AG04450 (cell line): ENCODE results near the gene FOXF2. TPM values are rescaled to one million over a fixed set of nuclear protein-coding genes. Genes with fewer than 3 reads are reported as not detected.
"Not testable (repeated sequence)": the region's sequence is repeated elsewhere in the genome, so short reads cannot be mapped to it uniquely, and the experiment has no call there.

Source experiments
- CTCF ChIA-PET: fragments of 300-600, 350-600 bp; formaldehyde crosslinking; extraction: SDS; loops from one replicate; lab custom pipeline; 2022; ENCODE audit warnings: antibody characterized with exemption, inconsistent platforms; lab: Charles Lee
- POLR2A ChIA-PET: fragments of 350-600 bp; formaldehyde crosslinking; extraction: SDS; loops from one replicate; lab custom pipeline; 2021; ENCODE audit warnings: antibody characterized with exemption, inconsistent platforms; lab: Yijun Ruan, JAX
- DNase-seq: peaks from one replicate; pipeline ENCODE4 v3.0.0-alpha.2; 2011; ENCODE audit warnings: low read depth, low spot score
- H3K27ac ChIP-seq: one replicate; pipeline ENCODE4 v1.5.1; 2012; ENCODE audit warnings: low read depth, low read length, control low read depth
- H3K27me3 ChIP-seq: one replicate; pipeline ENCODE4 v1.6.0; 2012; ENCODE audit warnings: low read length; ENCODE audit not compliant: control insufficient read depth, insufficient read depth
- H3K4me3 ChIP-seq: 2 replicates; pipeline ENCODE4 v1.5.1; 2011; ENCODE audit warnings: mild to moderate bottlenecking, low read depth, low read length, control low read depth
- H3K9me3 ChIP-seq: 2 replicates; pipeline ENCODE4 v1.5.1; 2012; ENCODE audit warnings: low read length; ENCODE audit not compliant: control insufficient read depth, insufficient read depth
- polyA plus RNA-seq: library from polyadenylated mRNA; depleted of rRNA; stranded (reverse); fragments of >200 nt; gene quantifications from 2 replicates; pipeline ENCODE4 v1.2.3, GENCODE V29; 2011
- TF ChIP-seq, protein P1 (sequence below): IDR thresholded peaks from 2 replicates; pipeline ENCODE4 v1.5.1; 2011; ENCODE audit warnings: low read depth, low read length, control low read depth, inconsistent platforms

The FOXF2 gene
- polyA plus RNA-seq, 1 experiment, result 17.3 TPM

DNA sequence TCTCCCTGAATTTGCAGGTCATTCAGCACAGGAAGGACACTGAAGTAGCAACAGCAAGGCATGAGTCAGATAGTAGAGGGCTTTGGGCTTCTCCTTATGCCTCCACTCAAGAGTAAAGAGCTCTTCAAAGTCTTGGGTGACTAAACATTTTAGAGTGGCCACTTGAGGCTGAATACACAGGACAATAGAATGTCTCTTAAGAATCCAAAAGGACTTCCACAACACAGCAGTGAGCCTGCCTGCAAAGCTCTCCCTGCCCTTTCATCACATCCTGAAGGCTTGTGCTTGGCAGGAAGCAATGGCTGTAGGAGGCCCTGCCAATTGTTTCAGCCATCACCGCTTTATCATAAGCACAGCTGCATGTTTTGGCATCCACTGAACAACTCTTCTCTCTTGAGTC, 40.7 kb upstream of the FOXF2 start:
- ChIA-PET CTCF (no interaction called here), POLR2A (interaction anchor here (0.7 kb wide), 1 partner anchor 22 kb away, joined by 3 read pairs; no protein-coding TSS in a partner anchor)
- Histone ChIP-seq H3K27ac (no peak overlapping the region), H3K27me3 (no peaks in the 10 kb centered on the region), H3K4me3 (no peak overlapping the region), H3K9me3 (no peaks in the 10 kb centered on the region)
- no peak for DNase-seq
- TF ChIP-seq, protein P1, sequence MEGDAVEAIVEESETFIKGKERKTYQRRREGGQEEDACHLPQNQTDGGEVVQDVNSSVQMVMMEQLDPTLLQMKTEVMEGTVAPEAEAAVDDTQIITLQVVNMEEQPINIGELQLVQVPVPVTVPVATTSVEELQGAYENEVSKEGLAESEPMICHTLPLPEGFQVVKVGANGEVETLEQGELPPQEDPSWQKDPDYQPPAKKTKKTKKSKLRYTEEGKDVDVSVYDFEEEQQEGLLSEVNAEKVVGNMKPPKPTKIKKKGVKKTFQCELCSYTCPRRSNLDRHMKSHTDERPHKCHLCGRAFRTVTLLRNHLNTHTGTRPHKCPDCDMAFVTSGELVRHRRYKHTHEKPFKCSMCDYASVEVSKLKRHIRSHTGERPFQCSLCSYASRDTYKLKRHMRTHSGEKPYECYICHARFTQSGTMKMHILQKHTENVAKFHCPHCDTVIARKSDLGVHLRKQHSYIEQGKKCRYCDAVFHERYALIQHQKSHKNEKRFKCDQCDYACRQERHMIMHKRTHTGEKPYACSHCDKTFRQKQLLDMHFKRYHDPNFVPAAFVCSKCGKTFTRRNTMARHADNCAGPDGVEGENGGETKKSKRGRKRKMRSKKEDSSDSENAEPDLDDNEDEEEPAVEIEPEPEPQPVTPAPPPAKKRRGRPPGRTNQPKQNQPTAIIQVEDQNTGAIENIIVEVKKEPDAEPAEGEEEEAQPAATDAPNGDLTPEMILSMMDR, result no peak

DNA sequence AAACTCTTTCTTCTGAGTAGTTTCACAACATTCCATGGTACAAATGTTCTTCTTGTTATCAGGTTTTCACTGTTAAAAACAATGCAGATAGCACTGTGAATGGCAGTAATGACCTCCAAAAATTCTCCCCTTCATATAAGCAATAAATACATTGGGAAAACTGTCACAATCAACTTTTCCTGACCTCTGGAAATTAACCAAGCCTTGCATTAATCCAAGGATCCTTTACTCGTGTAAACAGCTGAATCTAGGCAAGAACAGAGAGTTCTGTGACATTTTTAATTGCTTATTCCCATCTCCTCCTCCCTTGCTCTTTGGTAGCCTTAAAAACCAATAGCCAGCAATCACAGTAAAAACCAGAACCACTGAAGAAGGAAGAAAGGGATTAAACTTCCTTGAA, 39.7 kb upstream of the FOXF2 start:
- Histone ChIP-seq H3K9me3 (no peaks in the 10 kb centered on the region), H3K4me3 (no peak overlapping the region), H3K27me3 (no peaks in the 10 kb centered on the region), H3K27ac (no peak overlapping the region)
- ChIA-PET POLR2A (no interaction called here), CTCF (no interaction called here)
- no peak for DNase-seq
- TF ChIP-seq, protein P1, result no peak

DNA sequence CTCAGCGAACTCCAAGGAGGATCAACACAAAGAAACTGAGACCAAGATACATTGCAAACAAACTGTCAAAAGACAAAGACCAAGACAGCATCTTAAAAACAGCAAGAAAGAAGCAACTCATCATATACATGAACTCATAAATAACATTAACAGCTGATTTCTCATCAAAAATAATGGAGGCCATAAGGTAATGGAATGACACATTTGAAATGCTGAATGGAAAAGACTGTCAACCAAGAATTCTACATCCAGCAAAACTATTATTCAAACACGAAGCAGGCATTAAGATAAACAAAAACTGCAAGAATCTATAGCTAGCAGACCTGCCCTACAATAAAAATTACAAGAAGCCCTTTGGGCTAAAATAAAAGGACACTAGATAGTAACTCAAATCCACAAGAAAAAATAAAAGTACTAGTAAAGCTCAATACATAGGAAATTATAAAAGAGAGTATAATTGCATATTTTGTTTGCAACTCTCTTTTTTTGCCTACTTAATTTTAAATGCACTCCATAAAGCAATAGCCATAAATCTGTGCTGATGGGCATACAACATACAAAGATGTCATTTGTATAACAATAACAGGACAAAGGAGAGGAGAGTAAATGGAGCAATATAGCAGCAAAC, 37.9 kb upstream of the FOXF2 start:
- CTCF ChIA-PET, result no interaction called here
- TF ChIP-seq, protein P1, result no peak

DNA sequence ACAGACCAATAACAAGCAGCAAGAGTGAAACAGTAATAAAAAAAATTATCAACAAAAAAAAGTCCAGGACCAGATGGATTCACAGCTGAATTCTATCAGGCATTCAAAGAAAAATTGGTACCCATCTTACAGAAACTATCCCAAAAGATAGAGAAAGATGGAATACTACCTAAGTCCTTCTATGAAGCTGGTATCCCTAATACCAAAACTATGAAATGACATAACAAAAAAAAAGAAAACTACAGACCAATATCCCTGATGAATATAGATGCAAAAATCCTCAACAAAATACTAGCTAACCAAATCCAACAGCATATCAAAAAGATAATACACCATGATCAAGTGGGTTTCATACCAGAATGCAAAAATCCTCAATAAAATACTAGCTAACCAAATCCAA, 34.3 kb upstream of the FOXF2 start:
- H3K27me3 ChIP-seq, H3K27ac ChIP-seq, POLR2A ChIA-PET, H3K4me3 ChIP-seq, DNase-seq, H3K9me3 ChIP-seq: not testable (repeated sequence)
- CTCF ChIA-PET, result interaction anchor here (1.1 kb wide), 1 partner anchor 26 kb away, joined by 3 read pairs; no protein-coding TSS in a partner anchor

More for the DNA sequence above, 37.9 kb upstream of the FOXF2 start:
- H3K4me3 ChIP-seq, result no peak overlapping the region
- no peak overlapping the region for H3K27ac ChIP-seq
- no peaks in the 10 kb centered on the region for H3K27me3 ChIP-seq
- POLR2A ChIA-PET, result no interaction called here
- H3K9me3 ChIP-seq, result no peaks in the 10 kb centered on the region
- no peak for DNase-seq

DNA sequence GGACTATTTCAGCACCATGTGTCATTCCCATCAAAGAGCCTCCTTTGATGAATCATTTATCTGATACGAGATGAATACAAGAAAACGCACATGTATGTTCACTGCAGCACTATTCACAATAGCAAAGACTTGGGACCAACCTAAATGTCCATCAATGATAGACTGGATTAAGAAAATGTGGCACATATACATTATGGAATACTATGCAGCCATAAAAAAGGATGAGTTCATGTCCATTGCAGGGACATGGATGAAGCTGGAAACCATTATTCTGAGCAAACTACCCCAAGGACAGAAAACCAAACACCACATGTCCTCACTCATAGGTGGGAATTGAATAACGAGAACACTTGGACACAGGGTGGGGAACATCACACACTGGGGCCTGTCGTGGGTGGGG, 27.7 kb upstream of the FOXF2 start:
- H3K9me3 ChIP-seq, POLR2A ChIA-PET, CTCF ChIA-PET, H3K4me3 ChIP-seq, DNase-seq, H3K27me3 ChIP-seq, H3K27ac ChIP-seq: not testable (repeated sequence)

DNA sequence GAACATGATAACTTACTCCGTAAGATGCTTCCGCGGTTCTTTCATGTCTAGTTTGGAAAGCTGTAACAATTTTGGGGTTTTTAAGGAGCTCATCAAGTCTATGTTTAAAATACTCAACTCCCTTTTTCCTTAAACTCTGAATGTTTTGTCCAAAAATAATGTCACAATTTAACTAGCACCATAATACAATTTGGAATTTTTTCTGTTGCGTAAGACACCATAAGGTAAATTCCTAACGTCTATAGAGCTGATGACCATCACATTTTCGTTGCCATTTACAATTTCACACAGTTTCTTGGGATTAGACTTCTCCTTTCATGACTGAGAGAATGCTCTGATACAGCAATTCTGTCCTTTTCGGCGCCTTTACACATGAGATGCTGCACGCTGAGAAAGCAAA, 26.7 kb upstream of the FOXF2 start:
- H3K4me3 ChIP-seq, result no peak overlapping the region
- POLR2A ChIA-PET, result no interaction called here
- H3K27ac ChIP-seq, result no peak overlapping the region
- no peak for DNase-seq
- no peaks in the 10 kb centered on the region for H3K9me3 ChIP-seq
- TF ChIP-seq, protein P1, result no peak
- CTCF ChIA-PET, result no interaction called here
- no peaks in the 10 kb centered on the region for H3K27me3 ChIP-seq
